NCI-H1105 treated with DMSO at 0.1 percent for 48 hours (cell line): Measurements from ENCODE around the gene FAM229B.
"Not testable (repeated sequence)": the region's sequence is repeated elsewhere in the genome, so short reads cannot be mapped to it uniquely, and the experiment has no call there.

Experiments used
- DNase-seq: peaks from one replicate; lab custom pipeline; 2025; lab: John Stamatoyannopoulos, UW

The FAM229B gene

DNA sequence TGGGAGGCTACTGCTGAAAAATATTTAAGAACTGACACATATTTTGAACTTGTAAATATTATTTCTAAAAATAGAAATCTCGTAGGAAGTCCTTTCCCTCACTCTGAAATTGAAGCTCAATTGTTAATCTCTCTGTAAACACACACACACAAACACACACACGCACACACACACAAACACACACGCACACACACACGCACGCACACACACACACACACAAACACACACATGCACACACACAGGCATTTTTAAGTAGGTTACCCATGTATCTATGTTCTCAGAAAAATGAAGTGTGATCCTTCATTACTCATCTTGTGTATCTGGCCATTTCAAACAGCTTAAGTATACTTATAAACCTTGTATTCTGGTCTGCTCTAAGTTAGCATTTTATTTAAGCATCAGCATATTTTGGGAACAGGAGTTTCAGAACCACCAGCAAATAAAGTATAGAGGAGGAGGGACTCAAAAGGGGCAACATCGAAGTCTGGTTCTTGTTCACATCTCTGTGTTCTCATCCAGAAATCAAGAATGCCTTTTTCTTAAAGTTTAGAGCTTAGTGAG, 21.9 kb upstream of the FAM229B start:
- DNase-seq = no peak

DNA sequence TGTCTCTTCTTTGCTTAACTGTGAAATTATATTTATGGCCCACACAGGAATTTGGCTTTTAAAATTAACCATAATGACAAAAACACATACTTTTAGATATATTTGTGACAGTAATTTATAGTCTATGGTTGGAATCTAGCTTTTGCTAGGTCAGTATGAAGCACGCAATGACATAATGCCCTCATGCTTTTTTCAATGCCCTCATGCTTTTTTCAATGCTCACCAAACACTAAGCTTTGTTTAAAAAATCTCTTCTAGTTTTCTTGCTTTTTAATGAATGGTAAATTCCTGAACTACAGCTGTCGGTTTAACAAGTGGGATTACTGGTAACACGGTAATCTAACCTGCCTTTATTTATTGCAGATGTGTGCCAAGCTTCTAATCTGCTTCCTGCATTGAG, 20.8 kb upstream of the FAM229B start:
- DNase-seq = no peak

DNA sequence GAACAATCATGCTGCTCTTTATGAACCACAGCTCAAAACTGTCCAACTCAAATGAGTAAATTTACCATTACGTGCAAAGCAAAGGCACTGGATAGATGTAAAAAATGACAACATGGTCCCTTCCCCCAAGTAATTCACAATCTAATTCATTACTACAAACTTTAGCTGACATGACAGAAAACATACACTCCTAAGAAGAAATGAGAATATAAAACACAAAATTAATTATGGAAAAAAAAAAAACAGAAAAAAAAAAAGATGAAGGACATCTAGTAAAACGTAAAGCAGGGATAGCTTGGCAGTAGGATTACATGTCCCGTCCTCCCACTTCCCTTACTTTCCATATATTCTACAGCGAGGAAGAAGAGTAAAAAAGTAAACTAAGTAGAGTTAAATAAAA, 5.8 kb upstream of the FAM229B start:
- DNase-seq = no peak

DNA sequence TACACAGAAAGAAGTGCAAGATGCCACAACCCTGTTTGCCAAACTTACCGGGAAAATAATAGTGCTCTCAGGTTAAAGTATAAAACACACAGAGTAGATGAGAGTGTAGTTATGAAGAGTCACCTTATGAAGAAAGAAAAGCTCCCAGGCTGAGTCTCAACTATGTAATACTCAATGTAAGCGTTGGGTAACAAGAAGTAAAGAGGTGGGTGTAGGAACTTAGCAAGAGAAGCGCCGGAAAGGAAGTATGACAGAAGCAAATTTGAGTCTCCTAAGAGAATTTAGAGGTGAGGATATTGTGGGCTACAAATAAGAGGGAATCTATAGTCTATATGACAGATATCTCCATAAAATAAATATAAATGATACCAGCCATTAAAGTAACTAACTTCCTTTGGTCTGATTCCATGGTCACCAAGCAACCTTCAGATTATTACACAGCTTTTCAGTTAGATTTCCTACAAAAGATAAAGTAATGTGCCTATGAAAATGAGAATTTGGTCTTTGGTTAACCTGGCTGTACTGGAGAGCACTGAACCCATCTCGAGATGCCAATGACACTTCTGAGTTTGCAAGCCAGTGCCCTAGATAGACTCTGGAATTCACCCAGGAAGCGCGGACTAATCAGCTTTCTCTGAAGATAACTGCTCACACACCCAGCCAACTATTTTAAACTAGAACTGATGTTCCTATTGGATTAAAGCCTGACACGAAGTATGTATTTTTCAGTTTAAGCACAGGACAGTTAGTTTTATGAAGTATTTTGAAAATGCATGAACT, 1.9 kb upstream of the FAM229B start:
- no peak for DNase-seq

DNA sequence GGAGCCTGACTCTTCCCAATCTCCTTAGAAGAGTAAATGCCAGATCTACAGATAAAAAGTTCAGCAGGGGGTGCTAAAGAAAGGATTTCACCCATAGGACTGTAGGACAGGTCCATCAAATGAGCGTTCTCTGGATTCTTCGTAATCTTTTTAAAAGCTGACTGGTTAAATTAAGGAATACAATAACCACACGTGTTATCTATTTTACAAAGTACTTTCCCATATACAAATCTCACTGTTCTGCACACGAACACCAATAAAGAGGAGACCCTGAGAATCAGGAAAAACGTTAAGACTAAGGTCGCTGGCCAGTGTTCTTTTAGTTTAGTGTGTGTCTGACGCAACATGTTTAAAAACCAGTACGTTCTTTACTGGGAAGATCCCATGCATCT, 651 bp upstream of the FAM229B start:
- DNase-seq = peak; percentile 53

DNA sequence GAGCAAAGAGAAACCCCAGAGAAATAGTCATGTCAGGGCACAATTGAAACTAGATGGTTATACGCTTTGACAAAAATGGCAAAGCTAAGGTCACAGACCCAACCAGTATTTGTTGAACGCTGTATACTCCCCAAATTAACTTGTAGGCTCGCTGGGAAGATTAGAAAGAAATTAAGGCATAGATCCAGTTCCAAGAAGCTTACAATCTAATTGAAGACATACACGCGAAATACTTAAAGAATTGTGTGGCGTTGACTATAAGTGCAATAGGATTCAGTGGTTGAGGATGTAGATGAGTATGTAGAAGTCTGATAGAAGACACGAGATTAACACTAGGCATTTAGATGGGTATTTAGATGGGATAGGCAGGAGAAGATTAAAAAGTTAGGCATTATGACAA, 525 bp downstream of the FAM229B start:
- DNase-seq = no peak

DNA sequence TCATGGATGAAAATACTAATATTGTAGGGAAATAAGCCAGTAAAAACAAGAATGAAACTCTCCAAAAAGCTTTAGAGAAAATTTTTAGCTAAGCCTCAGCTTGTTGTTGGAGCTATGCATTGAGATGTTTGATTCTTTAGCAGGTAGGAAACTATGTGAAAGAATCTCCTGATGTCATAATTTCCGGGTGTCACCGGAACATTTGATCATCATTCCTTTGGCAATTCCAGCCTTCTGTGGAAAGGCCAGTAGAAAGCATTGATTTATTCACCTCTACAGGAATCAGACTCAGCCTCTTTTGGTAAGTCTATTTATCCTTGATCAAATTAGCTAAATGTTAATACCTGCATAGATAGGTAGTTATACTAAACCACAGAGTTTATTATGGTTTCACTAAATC, 9.5 kb downstream of the FAM229B start:
- no peak for DNase-seq

DNA sequence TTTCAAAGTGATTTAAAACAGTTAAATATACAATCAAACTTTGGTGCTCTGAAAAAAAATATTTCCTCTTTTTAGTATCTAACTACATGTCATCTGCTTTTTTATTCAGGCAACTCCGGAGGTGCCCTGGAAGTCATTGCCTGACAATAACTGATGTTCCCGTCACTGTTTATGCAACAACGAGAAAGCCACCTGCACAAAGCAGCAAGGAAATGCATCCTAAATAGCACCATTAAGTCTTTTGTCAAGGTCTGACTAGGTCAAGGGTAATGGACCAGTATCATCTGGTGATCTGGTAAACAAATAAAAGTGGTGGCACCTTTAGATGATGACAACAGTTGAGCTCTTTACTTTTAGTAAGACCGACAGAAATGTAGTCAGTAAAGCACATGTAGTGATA, 13.2 kb downstream of the FAM229B start:
- DNase-seq = no peak

DNA sequence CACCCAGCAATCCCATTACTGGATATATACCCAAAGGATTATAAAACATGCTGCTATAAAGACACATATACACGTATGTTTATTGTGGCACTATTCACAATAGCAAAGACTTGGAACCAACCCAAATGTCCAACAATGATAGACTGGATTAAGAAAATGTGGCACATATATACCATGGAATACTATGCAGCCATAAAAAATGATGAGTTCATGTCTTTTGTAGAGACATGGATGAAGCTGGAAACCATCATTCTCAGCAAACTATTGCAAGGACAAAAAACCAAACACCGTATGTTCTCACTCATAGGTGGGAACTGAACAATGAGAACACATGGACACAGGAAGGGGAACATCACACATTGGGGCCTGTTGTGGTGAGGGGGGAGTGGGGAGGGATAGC, 18.6 kb downstream of the FAM229B start:
- DNase-seq = not testable (repeated sequence)

DNA sequence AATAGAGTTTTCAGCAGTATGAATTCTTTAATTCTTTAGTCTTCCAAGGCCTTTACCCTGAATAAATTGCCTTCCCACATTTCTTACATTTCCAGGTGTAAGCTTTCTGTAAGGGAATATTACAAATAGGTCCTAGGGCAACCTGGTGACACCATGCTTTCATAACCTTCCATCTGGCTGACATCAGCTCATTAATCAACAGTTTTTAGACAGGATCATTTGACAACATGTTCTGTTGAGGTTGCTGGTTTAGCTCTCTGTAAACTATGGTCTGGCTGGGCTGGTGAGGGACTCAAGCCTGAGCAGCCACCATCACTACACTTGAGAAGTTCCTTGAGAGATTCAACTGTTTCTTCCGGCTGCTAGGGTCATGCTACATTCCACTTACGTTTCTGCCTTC, 19.2 kb downstream of the FAM229B start:
- no peak for DNase-seq

DNA sequence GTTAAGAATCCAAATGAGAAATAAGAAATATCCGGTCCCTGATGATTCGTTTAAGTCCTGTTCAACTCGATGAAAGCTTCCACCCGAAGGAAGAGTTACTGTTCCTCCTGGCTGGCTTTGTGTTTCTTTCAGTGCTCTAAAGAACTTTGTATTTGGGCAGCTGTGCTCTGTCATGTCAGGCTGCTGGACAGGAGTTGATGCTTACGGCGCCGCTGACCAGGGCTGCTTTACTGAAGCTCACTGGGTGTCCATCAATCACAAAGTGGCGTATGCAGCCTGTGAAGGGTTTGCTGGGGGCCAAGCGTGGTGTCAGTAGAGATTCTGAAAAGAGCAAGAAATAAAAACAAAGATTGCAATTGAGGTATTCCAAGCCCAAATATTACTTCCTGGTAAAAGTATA, 21.9 kb downstream of the FAM229B start:
- DNase-seq = no peak

DNA sequence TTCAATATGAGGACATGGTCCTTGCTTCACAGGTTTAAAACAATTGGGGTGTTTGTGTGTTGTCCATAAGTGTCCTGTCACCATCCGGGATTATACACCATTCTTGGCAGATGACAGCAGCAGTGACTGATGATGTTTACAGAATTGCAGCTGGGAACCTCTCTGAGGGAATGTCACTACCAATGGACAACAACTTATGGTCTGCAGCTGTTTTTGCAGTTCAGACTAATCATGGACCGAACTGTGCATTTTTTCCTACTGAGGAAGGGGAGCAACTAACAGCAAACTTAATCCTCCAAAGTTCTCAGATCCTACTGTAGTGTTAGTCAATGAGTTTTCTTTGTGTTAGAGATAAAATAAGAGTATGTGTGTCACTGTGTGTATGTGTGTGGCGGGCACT, 26.0 kb downstream of the FAM229B start:
- no peak for DNase-seq

DNA sequence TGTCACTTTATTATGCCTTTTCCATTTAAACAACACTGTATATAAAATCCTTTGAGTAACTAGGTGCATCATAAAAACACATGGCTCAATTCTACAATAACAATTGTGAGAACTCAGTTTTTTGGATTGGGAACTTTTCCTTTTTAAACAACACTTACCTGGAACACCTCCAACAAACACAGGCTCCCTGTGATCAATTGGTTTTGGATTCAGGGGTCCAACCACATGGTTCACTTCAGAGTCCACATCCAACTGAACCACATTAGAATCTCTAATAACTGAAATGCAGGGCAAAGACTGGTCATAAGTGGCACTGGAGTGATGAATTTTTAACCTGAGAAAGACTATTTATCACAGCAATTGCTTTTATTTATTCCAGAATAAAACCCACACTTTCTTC, 26.5 kb downstream of the FAM229B start:
- DNase-seq = no peak

DNA sequence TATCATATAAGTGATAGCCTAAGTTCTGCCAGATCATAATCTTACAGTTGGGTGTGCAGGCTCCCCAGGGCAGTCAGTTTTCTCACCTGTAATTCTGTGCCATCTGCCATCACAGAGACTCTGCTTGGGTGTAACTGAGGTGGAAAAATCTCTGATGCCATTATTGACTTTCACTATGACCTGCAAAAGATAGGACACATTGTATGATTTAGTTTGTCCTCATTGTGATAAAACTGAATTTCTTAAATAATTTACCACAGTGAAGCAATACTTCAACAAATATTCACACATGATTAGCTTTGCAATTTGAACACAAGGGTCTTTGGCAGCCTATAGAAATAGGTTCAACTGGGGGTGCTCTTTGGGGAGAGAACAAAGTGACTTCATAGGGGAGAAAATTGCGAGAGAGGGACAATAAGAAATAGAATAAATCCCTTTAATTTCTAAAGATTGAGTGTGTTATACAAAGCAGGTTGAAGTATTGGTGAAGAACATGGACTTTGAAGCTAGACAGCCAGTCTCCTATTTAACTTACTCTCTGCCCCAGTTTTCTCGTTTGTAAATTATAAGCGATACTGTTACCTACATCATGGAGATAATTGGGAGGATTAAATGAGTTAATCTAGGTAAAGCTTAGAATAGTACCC, 27.3 kb downstream of the FAM229B start:
- no peak for DNase-seq

DNA sequence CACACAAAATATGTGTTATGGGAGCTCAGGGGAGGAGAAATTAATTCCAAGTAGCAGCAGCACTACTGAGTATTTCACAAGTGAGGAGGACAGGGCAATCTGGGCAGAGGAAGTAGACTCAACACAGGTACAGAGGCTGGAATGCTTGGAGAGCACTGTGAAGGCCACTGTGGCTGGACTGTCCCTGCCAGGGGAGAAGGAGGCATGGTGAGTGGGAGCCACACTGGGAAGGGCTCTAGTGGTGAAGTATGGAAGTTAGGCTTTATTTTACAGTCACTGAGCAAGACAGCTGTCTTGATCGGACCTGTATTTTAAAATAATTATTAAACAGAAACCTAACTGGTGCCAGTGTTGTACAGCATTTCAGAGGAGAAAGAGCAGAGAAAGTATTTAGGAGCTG, 28.8 kb downstream of the FAM229B start:
- no peak for DNase-seq

DNA sequence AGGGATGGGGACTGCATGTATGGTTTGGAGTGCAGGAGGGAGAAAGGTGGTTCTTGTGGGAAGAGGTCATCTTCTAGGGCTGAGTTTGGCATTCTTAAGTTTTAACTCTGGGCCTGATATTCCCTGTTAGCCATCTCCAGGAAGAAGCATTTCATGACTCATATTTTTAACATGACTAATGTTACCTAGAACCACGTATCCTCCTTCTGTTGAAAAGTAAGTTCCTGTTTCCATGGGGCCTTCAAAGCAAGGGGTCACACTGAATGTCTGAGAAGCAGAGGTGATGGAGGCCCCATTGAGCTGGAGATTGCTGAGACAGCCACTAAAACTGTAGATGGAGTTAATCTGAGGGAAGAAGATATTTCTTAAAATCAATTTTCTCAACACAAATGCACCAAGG, 30.2 kb downstream of the FAM229B start:
- no peak for DNase-seq

DNA sequence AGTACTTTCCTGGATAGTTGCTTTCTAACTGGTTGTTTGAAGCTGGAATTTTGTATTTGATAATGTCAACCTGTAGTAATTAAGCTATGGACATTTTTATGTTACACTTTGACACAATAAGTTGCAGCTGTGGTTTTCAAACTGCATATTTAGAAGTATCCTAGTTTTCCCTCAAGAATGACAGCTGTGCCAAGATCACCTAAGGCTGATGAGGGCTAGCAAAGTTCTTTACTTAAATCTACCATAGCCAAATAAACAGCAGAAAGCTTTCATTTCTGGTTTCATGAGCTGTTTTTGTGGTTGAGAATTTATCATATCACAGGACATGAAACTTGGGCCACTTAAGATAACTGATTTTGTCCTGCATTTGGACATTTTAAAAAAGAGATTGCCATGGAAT, 30.6 kb downstream of the FAM229B start:
- no peak for DNase-seq

DNA sequence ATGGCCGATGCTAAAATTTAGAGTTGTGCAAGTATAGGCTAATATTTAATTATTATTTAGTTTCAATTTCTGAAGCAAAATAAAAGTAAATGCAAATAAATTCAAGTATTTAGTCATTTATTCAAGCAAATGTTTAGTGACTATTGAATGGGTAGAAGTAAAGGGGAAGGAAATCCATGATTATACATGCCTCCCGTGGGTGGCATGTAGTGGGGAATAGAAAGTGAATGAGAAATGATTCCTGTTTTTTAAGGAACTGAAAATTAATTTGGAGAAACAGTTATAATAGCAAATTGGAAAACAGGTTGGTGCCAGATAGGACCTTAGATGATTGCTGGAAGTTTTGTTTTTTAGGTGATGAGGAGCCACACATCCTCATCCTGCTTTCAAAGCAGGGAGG, 35.4 kb downstream of the FAM229B start:
- DNase-seq = no peak

DNA sequence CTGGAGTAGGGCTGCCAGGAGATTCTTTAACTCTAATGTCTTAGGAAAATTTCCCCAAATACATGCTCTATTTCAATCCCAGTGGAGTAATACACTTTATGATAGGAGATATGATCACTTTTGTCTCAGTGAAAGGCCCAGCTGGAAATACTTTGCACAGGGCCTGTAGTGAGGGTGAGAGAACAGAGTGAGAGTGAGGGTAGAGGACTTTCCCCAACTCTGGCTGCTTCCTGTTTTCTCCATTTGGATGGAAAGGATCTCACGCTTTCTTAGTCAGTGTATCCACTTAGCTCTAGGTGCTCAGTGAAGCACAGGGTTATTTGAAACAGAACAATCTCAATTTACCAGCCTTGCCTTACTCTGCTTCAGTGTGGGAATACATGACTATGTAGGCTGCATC, 36.6 kb downstream of the FAM229B start:
- no peak for DNase-seq

DNA sequence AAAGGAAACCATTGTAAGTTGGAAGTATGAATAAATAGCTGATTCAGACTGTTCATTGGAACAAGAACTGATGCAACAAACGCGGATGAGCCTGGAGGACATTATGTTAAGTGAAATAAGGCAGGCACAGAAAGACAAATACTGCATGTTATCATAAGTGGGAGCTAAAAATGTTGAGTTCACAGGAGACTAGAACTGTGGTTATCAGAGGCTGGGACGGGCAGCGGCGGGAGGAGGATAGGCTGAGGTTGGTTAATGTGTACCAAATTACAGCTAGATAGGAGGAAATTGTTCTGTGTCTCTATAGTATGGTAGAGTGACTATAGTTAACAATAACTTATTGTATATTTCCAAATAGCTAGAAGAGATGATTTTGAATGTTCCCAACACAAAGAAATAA, 40.8 kb downstream of the FAM229B start:
- DNase-seq = no peak

DNA sequence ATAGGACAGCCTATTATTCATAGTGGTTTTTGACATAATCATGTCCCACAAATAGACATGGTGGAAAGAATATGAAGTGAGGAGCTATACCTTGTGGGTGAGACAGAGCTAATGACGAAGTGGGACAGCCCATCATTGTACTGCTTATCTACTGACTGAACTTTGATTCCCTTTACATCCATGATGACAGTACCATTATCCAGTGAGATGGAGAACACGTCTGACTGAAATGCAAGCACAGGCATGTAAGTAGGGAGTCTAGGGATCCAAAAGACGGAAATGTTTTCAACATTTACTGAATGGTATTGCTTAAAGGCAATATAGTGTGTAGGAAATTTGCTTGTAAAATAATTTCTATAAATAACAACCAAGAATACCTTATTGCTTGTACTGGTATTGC, 43.5 kb downstream of the FAM229B start:
- no peak for DNase-seq

DNA sequence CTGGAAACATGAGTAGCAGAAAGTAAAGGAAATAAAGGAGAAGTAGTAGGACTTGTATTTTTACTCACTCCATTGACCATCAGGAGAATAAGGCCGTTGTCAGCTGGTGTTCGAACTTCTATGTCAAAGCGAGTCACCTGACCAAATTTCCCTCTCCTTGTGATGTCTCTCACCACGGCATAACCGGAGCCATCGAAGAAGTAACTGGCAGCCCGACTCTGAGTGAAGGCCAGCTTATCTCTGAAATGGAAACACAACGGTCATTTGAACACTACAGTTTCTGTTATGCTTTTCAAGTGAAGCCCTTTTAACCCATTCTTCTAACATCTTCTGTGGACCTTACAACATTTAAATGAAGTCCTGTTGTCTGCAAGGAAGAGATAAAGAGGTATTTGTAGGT, 51.7 kb downstream of the FAM229B start:
- DNase-seq = no peak

DNA sequence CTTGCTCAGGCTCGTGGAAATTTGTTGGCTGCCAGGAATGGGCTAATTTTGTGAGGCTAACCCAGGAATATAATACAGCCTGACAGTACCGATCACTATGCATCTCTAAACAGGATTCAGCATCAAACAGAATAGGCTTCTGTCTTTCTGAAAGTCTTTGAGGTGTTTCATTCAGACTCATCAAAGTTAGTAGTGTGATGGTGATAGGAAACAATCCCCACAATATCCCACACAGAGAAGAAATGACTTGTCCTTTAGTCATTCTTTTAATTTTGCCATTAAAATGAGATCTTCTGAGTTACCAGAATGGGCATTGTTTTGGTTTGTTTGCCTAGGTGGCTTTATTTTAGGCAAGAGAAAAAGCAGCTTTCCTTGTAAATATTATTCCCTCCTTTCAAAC, 54.3 kb downstream of the FAM229B start:
- no peak for DNase-seq
